ENCODE measurements around the gene SGSM2. TPM values are rescaled to one million over a fixed set of nuclear protein-coding genes. Genes with fewer than 3 reads are reported as not detected.

Gene SGSM2
- total and polyA plus RNA-seq, 2 experiments from 2014 or later: 13.7 to 52.4 TPM

- TF ChIP-seq NANOG (IDR thresholded peaks at IDR 0.05; ENCODE audit: borderline replicate concordance): no peak
- TF ChIP-seq POLR2AphosphoS5 (IDR thresholded peaks at IDR 0.05; ENCODE audit: low read depth): no peak
- TF ChIP-seq REST (IDR thresholded peaks at IDR 0.05; ENCODE audit: unreplicated experiment): no peak
- no peak for TF ChIP-seq ZNF331 (CRISPR knock-in tag; IDR thresholded peaks at IDR 0.05; ENCODE audit: low read depth)
- TF ChIP-seq STAT1 (IDR thresholded peaks at IDR 0.05; ENCODE audit: unreplicated experiment): no peak
- no peak for TF ChIP-seq EZH2phosphoT487 (IDR thresholded peaks at IDR 0.05; ENCODE audit: unreplicated experiment)
- TF ChIP-seq CREB1 (CRISPR knock-in tag; IDR thresholded peaks at IDR 0.05; ENCODE audit: low read depth): no peak
These were observed 50.1 kb downstream of the SGSM2 start (continued) for GRCh38 chr17:2387086-2388019.

- Histone ChIP-seq H3K4me3 (no peak overlapping the region), H3K27ac (ENCODE audit: low read depth) (no peak overlapping the region), H3F3A (replicated peaks; ENCODE audit: low read depth) (no peaks in the 10 kb centered on the region; the same call in 1 of the 2 replicates), H3K27me3 (ENCODE audit: insufficient read depth) (no peaks in the 10 kb centered on the region), H2AFZ (no peak overlapping the region), H4K20me1 (replicated peaks; ENCODE audit: insufficient read depth) (no peaks in the 10 kb centered on the region; the same call in 1 of the 2 replicates), H3K79me2 (replicated peaks; ENCODE audit: insufficient read depth) (peaks cover 23% of the 10 kb centered on the region), H3K4me1 (ENCODE audit: insufficient read depth) (peaks cover 23% of the 10 kb centered on the region), H3K9me2 (ENCODE audit: insufficient read depth) (no peaks in the 10 kb centered on the region), H3K36me3 (ENCODE audit: insufficient read depth) (no peaks in the 10 kb centered on the region), H3K4me2 (no peak overlapping the region)
- peak overlapping the region; percentile 80 for H3K27ac Mint-ChIP-seq
- no peak for DNase-seq (ENCODE audit: low spot score)
- no peak overlapping the region; the same call in 2 of the 3 replicates for H3K4me3 Mint-ChIP-seq
- peaks cover 25% of the 10 kb centered on the region for H3K27me3 Mint-ChIP-seq (ENCODE audit: insufficient read depth, low read depth, poor library complexity)
- no peak for ATAC-seq
- no peaks in the 10 kb centered on the region; the same call in 2 of the 3 replicates for H3K9me3 Mint-ChIP-seq
- H3K36me3 Mint-ChIP-seq (ENCODE audit: low read depth): peaks cover 17% of the 10 kb centered on the region; the same call in 2 of the 3 replicates
- H3K4me1 Mint-ChIP-seq: peaks cover 48% of the 10 kb centered on the region
- TF ChIP-seq REST (IDR thresholded peaks at IDR 0.05; ENCODE audit: unreplicated experiment) (no peak), NANOG (IDR thresholded peaks at IDR 0.05; ENCODE audit: borderline replicate concordance) (no peak), ETS1 (IDR thresholded peaks at IDR 0.05) (no peak)
These were observed 50.9 kb downstream of the SGSM2 start for GRCh38 chr17:2388020-2388682.
